ENCODE results near the gene HBG1.
"Not testable (repeated sequence)": the region's sequence is repeated elsewhere in the genome, so short reads cannot be mapped to it uniquely, and the experiment has no call there.

The HBG1 gene

GRCh38 chr11:5249807-5250396, at the start of gene HBG1:
Gene HBG1 (minus strand): TSS chr11:5249857. CDS start chr11:5249804, 53 bp downstream.
- not testable (repeated sequence) for DNase-seq

GRCh38 chr11:5298451-5298850, 48.8 kb upstream of the HBG1 start:
- no peak for DNase-seq

- DNase-seq = no peak
Observed at GRCh38 chr11:5297721-5298323, 48.2 kb upstream of the HBG1 start.

GRCh38 chr11:5294342-5294995, 44.8 kb upstream of the HBG1 start:
- not testable (repeated sequence) for DNase-seq

- no peak for DNase-seq
Observed at GRCh38 chr11:5293028-5293427, 43.4 kb upstream of the HBG1 start.

GRCh38 chr11:5291207-5291838, 41.7 kb upstream of the HBG1 start:
- DNase-seq = peak; percentile 17 to 61

GRCh38 chr11:5290106-5290505, 40.4 kb upstream of the HBG1 start:
- no peak for DNase-seq

GRCh38 chr11:5289696-5290095, 40.0 kb upstream of the HBG1 start:
- DNase-seq = peak; percentile 15 to 18

- DNase-seq = peak in 1 of 2 experiments; percentile 19
Observed at GRCh38 chr11:5288906-5289550, 39.4 kb upstream of the HBG1 start.

- no peak for DNase-seq
Observed at GRCh38 chr11:5288108-5288905, 38.6 kb upstream of the HBG1 start.

- no peak for DNase-seq
Observed at GRCh38 chr11:5286901-5287300, 37.2 kb upstream of the HBG1 start.

GRCh38 chr11:5286351-5286750, 36.7 kb upstream of the HBG1 start:
- DNase-seq = no peak

GRCh38 chr11:5285703-5286340, 36.2 kb upstream of the HBG1 start:
- DNase-seq = no peak

- DNase-seq = no peak
Observed at GRCh38 chr11:5284637-5285036, 35.0 kb upstream of the HBG1 start.

- no peak for DNase-seq
Observed at GRCh38 chr11:5283882-5284281, 34.2 kb upstream of the HBG1 start.

- DNase-seq = no peak
Observed at GRCh38 chr11:5283086-5283485, 33.4 kb upstream of the HBG1 start.

- DNase-seq = no peak
Observed at GRCh38 chr11:5282628-5283027, 33.0 kb upstream of the HBG1 start.

- no peak for DNase-seq
Observed at GRCh38 chr11:5281596-5281995, 31.9 kb upstream of the HBG1 start.

- DNase-seq = peak; percentile 95 to 97
Observed at GRCh38 chr11:5280582-5281102, 31.0 kb upstream of the HBG1 start.

GRCh38 chr11:5279471-5280090, 29.9 kb upstream of the HBG1 start:
- DNase-seq = no peak

- no peak for DNase-seq
Observed at GRCh38 chr11:5277807-5278382, 28.2 kb upstream of the HBG1 start.
